ENCODE measurements around the gene ARHGAP11A. TPM values are rescaled to one million over a fixed set of nuclear protein-coding genes. Genes with fewer than 3 reads are reported as not detected.
A peak's percentile ranks its signal among the peaks of the same experiment; 100 is the strongest.

ARHGAP11A gene
- total RNA-seq, 1 donor from 2014 or later: 2.5 TPM

GRCh38 chr15:32649342-32649741 is 34.0 kb downstream of the ARHGAP11A start:
- DNase-seq (ENCODE audit: low spot score) (no peak), ATAC-seq (no peak)
- intact Hi-C loops (cut with DNase I): no loop called here

GRCh38 chr15:32651229-32651837 is 36.0 kb downstream of the ARHGAP11A start:
- intact Hi-C loops (cut with DNase I): no loop called here
- ATAC-seq (peak; percentile 69), DNase-seq (ENCODE audit: low spot score) (no peak)

- no peak for ATAC-seq
- intact Hi-C loops (cut with DNase I): no loop called here
Measured at GRCh38 chr15:32652178-32652577, 36.9 kb downstream of the ARHGAP11A start.

GRCh38 chr15:32656091-32656490 is 40.8 kb downstream of the ARHGAP11A start:
- intact Hi-C loops (cut with DNase I): loop anchor here (5.0 kb wide), 1 partner anchor 341 kb away; no protein-coding TSS in a partner anchor

More at GRCh38 chr15:32652178-32652577, 36.9 kb downstream of the ARHGAP11A start:
- DNase-seq (ENCODE audit: low spot score): no peak

GRCh38 chr15:32656496-32656895 is 41.2 kb downstream of the ARHGAP11A start:
- intact Hi-C loops (cut with DNase I): loop anchor here (5.0 kb wide), 1 partner anchor 341 kb away; no protein-coding TSS in a partner anchor
- ATAC-seq (no peak), DNase-seq (ENCODE audit: low spot score) (no peak)

More at GRCh38 chr15:32656091-32656490, 40.8 kb downstream of the ARHGAP11A start:
- no peak for ATAC-seq
- DNase-seq (ENCODE audit: low spot score): no peak

- intact Hi-C loops (cut with DNase I): loop anchor here (5.0 kb wide), 1 partner anchor 340 kb away; no protein-coding TSS in a partner anchor
Measured at GRCh38 chr15:32657198-32657883, 42.0 kb downstream of the ARHGAP11A start.

GRCh38 chr15:32657941-32658340 is 42.6 kb downstream of the ARHGAP11A start:
- ATAC-seq (no peak), DNase-seq (ENCODE audit: low spot score) (no peak)
- intact Hi-C loops (cut with DNase I): loop anchor here (5.0 kb wide), 1 partner anchor 339 kb away; no protein-coding TSS in a partner anchor

More at GRCh38 chr15:32657198-32657883, 42.0 kb downstream of the ARHGAP11A start:
- ATAC-seq (no peak), DNase-seq (ENCODE audit: low spot score) (no peak)

GRCh38 chr15:32659340-32660155 is 44.2 kb downstream of the ARHGAP11A start:
- DNase-seq (ENCODE audit: low spot score): no peak
- no peak for ATAC-seq
- intact Hi-C loops (cut with DNase I): loop anchor here (5.0 kb wide), 1 partner anchor 338 kb away; no protein-coding TSS in a partner anchor

GRCh38 chr15:32663671-32664070 is 48.4 kb downstream of the ARHGAP11A start:
- DNase-seq (ENCODE audit: low spot score): no peak
- ATAC-seq: no peak
- intact Hi-C loops (cut with DNase I): no loop called here

GRCh38 chr15:32664796-32665195 is 49.5 kb downstream of the ARHGAP11A start:
- DNase-seq (ENCODE audit: low spot score) (no peak), ATAC-seq (no peak)
- intact Hi-C loops (cut with DNase I): no loop called here

GRCh38 chr15:32667321-32667720 is 52.0 kb downstream of the ARHGAP11A start:
- intact Hi-C loops (cut with DNase I): no loop called here
- no peak for ATAC-seq
- no peak for DNase-seq (ENCODE audit: low spot score)

GRCh38 chr15:32668942-32669341 is 53.6 kb downstream of the ARHGAP11A start:
- ATAC-seq: no peak
- intact Hi-C loops (cut with DNase I): no loop called here
- DNase-seq (ENCODE audit: low spot score): no peak

GRCh38 chr15:32669896-32670611 is 54.8 kb downstream of the ARHGAP11A start:
- intact Hi-C loops (cut with DNase I): no loop called here
- ATAC-seq: peak; percentile 97
- peak; percentile 78 for DNase-seq (ENCODE audit: low spot score)

GRCh38 chr15:32670623-32671022 is 55.3 kb downstream of the ARHGAP11A start:
- ATAC-seq: peak; percentile 53
- DNase-seq (ENCODE audit: low spot score): no peak
- intact Hi-C loops (cut with DNase I): no loop called here

GRCh38 chr15:32671339-32672325 is 56.3 kb downstream of the ARHGAP11A start:
- intact Hi-C loops (cut with DNase I): no loop called here
- ATAC-seq (no peak), DNase-seq (ENCODE audit: low spot score) (no peak)

- intact Hi-C loops (cut with DNase I): no loop called here
- DNase-seq (ENCODE audit: low spot score) (no peak), ATAC-seq (no peak)
Measured at GRCh38 chr15:32674681-32675080, 59.4 kb downstream of the ARHGAP11A start.

GRCh38 chr15:32675466-32675865 is 60.2 kb downstream of the ARHGAP11A start:
- intact Hi-C loops (cut with DNase I): no loop called here
- DNase-seq (ENCODE audit: low spot score): no peak
- no peak for ATAC-seq

GRCh38 chr15:32676169-32676568 is 60.9 kb downstream of the ARHGAP11A start:
- peak; percentile 73 for ATAC-seq
- DNase-seq (ENCODE audit: low spot score): no peak
- intact Hi-C loops (cut with DNase I): no loop called here
